C4-2B (cell line): ENCODE data around the gene CZIB.
"Not testable (repeated sequence)": the region's sequence is repeated elsewhere in the genome, so short reads cannot be mapped to it uniquely, and the experiment has no call there.

ENCODE experiments used
- H3K27ac ChIP-seq: fragments of 450-650 bp; 2 replicates; pipeline ENCODE4 v1.5.1; 2017
- CTCF ChIP-seq: fragments of 450-650 bp; conservative IDR thresholded peaks from 2 replicates; pipeline ENCODE4 v1.5.1; 2017; ENCODE audit warnings: mild to moderate bottlenecking
- ZFX ChIP-seq: fragments of 450-650 bp; IDR thresholded peaks from 2 replicates; pipeline ENCODE4 v1.6.1; 2017

The CZIB gene

GRCh38 chr1:53210352-53210751 lies 10.1 kb downstream of the CZIB start:
- TF ChIP-seq CTCF: no peak
- TF ChIP-seq ZFX: no peak
- H3K27ac ChIP-seq: no peak overlapping the region

GRCh38 chr1:53207726-53208125 lies 12.7 kb downstream of the CZIB start:
- no peak overlapping the region for H3K27ac ChIP-seq
- no peak for TF ChIP-seq ZFX
- no peak for TF ChIP-seq CTCF

GRCh38 chr1:53206735-53207379 lies 13.6 kb downstream of the CZIB start:
- TF ChIP-seq ZFX: no peak
- TF ChIP-seq CTCF: no peak
- H3K27ac ChIP-seq: no peak overlapping the region

- H3K27ac ChIP-seq: not testable (repeated sequence)
Observed at GRCh38 chr1:53206083-53206685, 14.2 kb downstream of the CZIB start.

- not testable (repeated sequence) for H3K27ac ChIP-seq
Observed at GRCh38 chr1:53205496-53205895, 14.9 kb downstream of the CZIB start.

GRCh38 chr1:53203466-53203865 lies 17.0 kb downstream of the CZIB start:
- TF ChIP-seq CTCF (no peak), ZFX (no peak)
- H3K27ac ChIP-seq: no peak overlapping the region

- no peak overlapping the region; the same call in 1 of the 2 replicates for H3K27ac ChIP-seq
- no peak for TF ChIP-seq ZFX
- TF ChIP-seq CTCF: no peak
Observed at GRCh38 chr1:53198241-53198651, 22.2 kb downstream of the CZIB start.

GRCh38 chr1:53197291-53198200 lies 22.9 kb downstream of the CZIB start:
- TF ChIP-seq ZFX (no peak), CTCF (no peak)
- H3K27ac ChIP-seq: peak overlapping the region; percentile 98
